Measurements from ENCODE around the gene PRR23A.

Gene PRR23A

GRCh38 chr3:138971766-138972320, 34.2 kb downstream of the PRR23A start:
- H3K27ac ChIP-seq, result no peak overlapping the region
- TF ChIP-seq, protein P1, sequence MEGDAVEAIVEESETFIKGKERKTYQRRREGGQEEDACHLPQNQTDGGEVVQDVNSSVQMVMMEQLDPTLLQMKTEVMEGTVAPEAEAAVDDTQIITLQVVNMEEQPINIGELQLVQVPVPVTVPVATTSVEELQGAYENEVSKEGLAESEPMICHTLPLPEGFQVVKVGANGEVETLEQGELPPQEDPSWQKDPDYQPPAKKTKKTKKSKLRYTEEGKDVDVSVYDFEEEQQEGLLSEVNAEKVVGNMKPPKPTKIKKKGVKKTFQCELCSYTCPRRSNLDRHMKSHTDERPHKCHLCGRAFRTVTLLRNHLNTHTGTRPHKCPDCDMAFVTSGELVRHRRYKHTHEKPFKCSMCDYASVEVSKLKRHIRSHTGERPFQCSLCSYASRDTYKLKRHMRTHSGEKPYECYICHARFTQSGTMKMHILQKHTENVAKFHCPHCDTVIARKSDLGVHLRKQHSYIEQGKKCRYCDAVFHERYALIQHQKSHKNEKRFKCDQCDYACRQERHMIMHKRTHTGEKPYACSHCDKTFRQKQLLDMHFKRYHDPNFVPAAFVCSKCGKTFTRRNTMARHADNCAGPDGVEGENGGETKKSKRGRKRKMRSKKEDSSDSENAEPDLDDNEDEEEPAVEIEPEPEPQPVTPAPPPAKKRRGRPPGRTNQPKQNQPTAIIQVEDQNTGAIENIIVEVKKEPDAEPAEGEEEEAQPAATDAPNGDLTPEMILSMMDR (IDR thresholded peaks at IDR 0.05), result no peak
- no peak for TF ChIP-seq ZFX (IDR thresholded peaks at IDR 0.05; ENCODE audit: borderline replicate concordance)

- TF ChIP-seq ZFX (IDR thresholded peaks at IDR 0.05; ENCODE audit: borderline replicate concordance), result no peak
- TF ChIP-seq, protein P1 (IDR thresholded peaks at IDR 0.05), result no peak
Observed at GRCh38 chr3:138964923-138965322, 41.1 kb downstream of the PRR23A start.

DNA sequence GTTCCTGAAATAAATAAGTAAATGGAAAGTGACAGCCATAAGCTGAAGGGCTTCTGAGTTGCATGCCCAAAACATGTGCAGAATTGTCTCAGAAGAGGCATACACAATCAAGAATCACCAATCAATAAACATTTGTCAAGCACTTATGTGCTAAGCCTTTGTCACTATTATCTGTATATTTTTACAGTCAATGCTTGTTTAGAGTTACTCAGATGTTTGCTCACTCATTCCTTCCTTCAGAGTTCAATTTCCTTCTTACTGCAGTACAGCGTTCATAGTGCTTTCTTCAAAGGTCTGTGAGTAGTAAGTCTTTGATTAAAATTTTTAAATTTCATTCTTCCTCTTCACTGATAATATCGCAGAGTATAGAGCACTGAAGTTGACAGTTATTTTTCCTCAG, 41.8 kb downstream of the PRR23A start:
- TF ChIP-seq ZFX (IDR thresholded peaks at IDR 0.05; ENCODE audit: borderline replicate concordance), result no peak
- no peak overlapping the region for H3K27ac ChIP-seq

More at GRCh38 chr3:138964923-138965322, 41.1 kb downstream of the PRR23A start:
- no peak overlapping the region for H3K27ac ChIP-seq

GRCh38 chr3:138962854-138963560, 43.1 kb downstream of the PRR23A start:
- no peak overlapping the region for H3K27ac ChIP-seq
- TF ChIP-seq, protein P1 (IDR thresholded peaks at IDR 0.05), result no peak
- no peak for TF ChIP-seq ZFX (IDR thresholded peaks at IDR 0.05; ENCODE audit: borderline replicate concordance)

- TF ChIP-seq, protein P1 (IDR thresholded peaks at IDR 0.05), result no peak
- TF ChIP-seq ZFX (IDR thresholded peaks at IDR 0.05; ENCODE audit: borderline replicate concordance), result no peak
- H3K27ac ChIP-seq, result no peak overlapping the region
Observed at GRCh38 chr3:138960417-138960852, 45.6 kb downstream of the PRR23A start.
